OCI-LY3 (cell line): Measurements from ENCODE around the gene CRYM.

Source experiments
- H2AFZ ChIP-seq: fragments of 200-600, 300-600 bp; shearing (Covaris generic); 2 replicates; pipeline ENCODE4 v1.6.0; 2014; ENCODE audit warnings: antibody characterized with exemption, low read depth, low read length
- H3K27ac ChIP-seq: fragments of 200-600, 300-600 bp; sonication (generic); 2 replicates; pipeline ENCODE4 v1.5.1; 2014; ENCODE audit warnings: mild to moderate bottlenecking, low read length, moderate library complexity, mixed read lengths
- H3K27me3 ChIP-seq: fragments of 200-600, 300-600 bp; sonication (generic); 2 replicates; pipeline ENCODE4 v1.6.1; 2014; ENCODE audit warnings: low read depth, low read length, mixed read lengths
- H3K36me3 ChIP-seq: fragments of 200-600, 300-600 bp; sonication (generic); replicated peaks from 2 replicates; pipeline ENCODE3; 2014; ENCODE audit warnings: low read depth, low read length, mixed read lengths
- H3K4me1 ChIP-seq: fragments of 300-600, 200-600 bp; sonication (generic); 2 replicates; pipeline ENCODE4 v1.6.1; 2014; ENCODE audit warnings: low read length, mixed read lengths
- H3K4me2 ChIP-seq: fragments of 200-600, 300-600 bp; sonication (generic); 2 replicates; pipeline ENCODE4 v1.6.1; 2014; ENCODE audit warnings: low read length, mixed read lengths
- H3K4me3 ChIP-seq: fragments of 300-600, 200-600 bp; sonication (generic); 2 replicates; pipeline ENCODE4 v1.5.1; 2014; ENCODE audit warnings: antibody characterized with exemption, mild to moderate bottlenecking, low read length, moderate library complexity
- H3K79me2 ChIP-seq: fragments of 300-600, 200-600 bp; shearing (Covaris generic); 2 replicates; pipeline ENCODE4 v1.6.1; 2014; ENCODE audit warnings: mild to moderate bottlenecking, low read length, mixed read lengths
- H3K9ac ChIP-seq: fragments of 300-600, 200-600 bp; shearing (Covaris generic); 2 replicates; pipeline ENCODE4 v1.6.0; 2014; ENCODE audit warnings: mild to moderate bottlenecking, low read length, moderate library complexity
- H3K9me3 ChIP-seq: fragments of 200-600, 300-600 bp; shearing (Covaris generic); 2 replicates; pipeline ENCODE4 v1.6.1; 2014; ENCODE audit warnings: low read length, mixed read lengths; ENCODE audit not compliant: insufficient read depth
- H4K20me1 ChIP-seq: fragments of 200-600, 300-600 bp; sonication (generic); 2 replicates; pipeline ENCODE4 v1.6.1; 2016; ENCODE audit warnings: low read length, mixed read lengths; ENCODE audit not compliant: insufficient read depth
- CTCF ChIP-seq: fragments of 200-600, 300-600 bp; sonication (generic); IDR thresholded peaks from 2 replicates; pipeline ENCODE4 v1.5.1; 2014; ENCODE audit warnings: antibody characterized with exemption, low read length, low read depth
- EZH2phosphoT487 ChIP-seq: fragments of 200-600 bp; shearing (Covaris generic); IDR thresholded peaks from 2 replicates; pipeline ENCODE4 v1.6.1; 2018; ENCODE audit warnings: antibody characterized with exemption, mixed run types, low read depth

CRYM gene

GRCh38 chr16:21222495-21223337 lies 55.4 kb downstream of the CRYM start:
- Histone ChIP-seq H3K4me3 (no peak overlapping the region), H2AFZ (no peak overlapping the region), H3K27ac (no peak overlapping the region), H4K20me1 (no peaks in the 10 kb centered on the region), H3K27me3 (peaks cover 26% of the 10 kb centered on the region), H3K4me2 (no peak overlapping the region), H3K79me2 (no peaks in the 10 kb centered on the region), H3K9ac (no peak overlapping the region), H3K9me3 (no peaks in the 10 kb centered on the region), H3K4me1 (no peaks in the 10 kb centered on the region), H3K36me3 (no peaks in the 10 kb centered on the region)
- no peak for TF ChIP-seq CTCF
- no peak for TF ChIP-seq EZH2phosphoT487

- TF ChIP-seq CTCF (no peak), EZH2phosphoT487 (no peak)
- H3K27me3 ChIP-seq: peaks cover 6% of the 10 kb centered on the region; the same call in 1 of the 2 replicates
These were observed 58.5 kb downstream of the CRYM start for GRCh38 chr16:21219551-21219950.

GRCh38 chr16:21218153-21218552 lies 59.9 kb downstream of the CRYM start:
- Histone ChIP-seq H3K4me2 (no peak overlapping the region), H4K20me1 (no peaks in the 10 kb centered on the region), H3K79me2 (no peaks in the 10 kb centered on the region), H2AFZ (no peak overlapping the region), H3K27me3 (no peaks in the 10 kb centered on the region; the same call in 1 of the 2 replicates), H3K9me3 (no peaks in the 10 kb centered on the region), H3K36me3 (no peaks in the 10 kb centered on the region), H3K27ac (no peak overlapping the region), H3K4me3 (no peak overlapping the region), H3K4me1 (no peaks in the 10 kb centered on the region), H3K9ac (no peak overlapping the region)
- TF ChIP-seq EZH2phosphoT487: no peak
- no peak for TF ChIP-seq CTCF

More at GRCh38 chr16:21219551-21219950, 58.5 kb downstream of the CRYM start:
- Histone ChIP-seq H3K4me2 (no peak overlapping the region), H3K9me3 (no peaks in the 10 kb centered on the region), H4K20me1 (no peaks in the 10 kb centered on the region), H3K4me3 (no peak overlapping the region), H3K79me2 (no peaks in the 10 kb centered on the region), H3K4me1 (no peaks in the 10 kb centered on the region), H3K27ac (no peak overlapping the region), H3K36me3 (no peaks in the 10 kb centered on the region), H2AFZ (no peak overlapping the region), H3K9ac (no peak overlapping the region)

- Histone ChIP-seq H3K27me3 (no peaks in the 10 kb centered on the region; the same call in 1 of the 2 replicates), H3K27ac (no peak overlapping the region), H3K9ac (no peak overlapping the region), H3K9me3 (no peaks in the 10 kb centered on the region), H4K20me1 (no peaks in the 10 kb centered on the region), H3K36me3 (no peaks in the 10 kb centered on the region), H3K79me2 (no peaks in the 10 kb centered on the region), H3K4me1 (no peaks in the 10 kb centered on the region), H3K4me3 (no peak overlapping the region), H3K4me2 (no peak overlapping the region), H2AFZ (no peak overlapping the region)
- TF ChIP-seq EZH2phosphoT487 (no peak), CTCF (no peak)
These were observed 61.0 kb downstream of the CRYM start for GRCh38 chr16:21217121-21217520.
